Mesodermal cell (in vitro differentiated cells): ENCODE measurements around the gene RNF126.
"Not testable (repeated sequence)": the region's sequence is repeated elsewhere in the genome, so short reads cannot be mapped to it uniquely, and the experiment has no call there.

Experiments used
- H3K27ac ChIP-seq: 2 replicates; pipeline ENCODE4 v1.7.0; 2013; ENCODE audit warnings: mild to moderate bottlenecking, low read depth, low read length, moderate library complexity; ENCODE audit not compliant: severe bottlenecking
- H3K36me3 ChIP-seq: 2 replicates; pipeline ENCODE4 v1.7.1; 2013; ENCODE audit warnings: mild to moderate bottlenecking, low read length, moderate library complexity; ENCODE audit not compliant: control insufficient read depth, insufficient read depth
- H3K4me1 ChIP-seq: one replicate; pipeline ENCODE4 v1.7.1; 2013; ENCODE audit warnings: mild to moderate bottlenecking, low read length; ENCODE audit not compliant: insufficient read depth, control insufficient read depth, poor library complexity, severe bottlenecking
- H3K4me3 ChIP-seq: 2 replicates; pipeline ENCODE4 v1.7.0; 2013; ENCODE audit warnings: low read length, control low read depth, mild to moderate bottlenecking; ENCODE audit not compliant: insufficient read depth, poor library complexity, severe bottlenecking; ENCODE audit errors: extremely low read depth
- H3K9me3 ChIP-seq: 2 replicates; pipeline ENCODE4 v1.7.1; 2013; ENCODE audit warnings: mild to moderate bottlenecking, low read length, moderate library complexity; ENCODE audit not compliant: control insufficient read depth
- WGBS, 2 experiments: methylation state at CpG; one replicate each; pipeline ENCODE4 v1.1.5; 2013; ENCODE audit warnings: missing lambda C conversion rate in 2 of 2; ENCODE audit not compliant: insufficient coverage in 2 of 2; 5-methylcytosine and 5-hydroxymethylcytosine counted together

RNF126 gene

GRCh38 chr19:633786-634639 lies 29.0 kb downstream of the RNF126 start:
- H3K27ac ChIP-seq = peak overlapping the region; percentile 64
- H3K4me3 ChIP-seq = peak overlapping the region; percentile 74
- H3K4me1 ChIP-seq = peaks cover 7% of the 10 kb centered on the region
- H3K36me3 ChIP-seq = peaks cover 17% of the 10 kb centered on the region
- 33 to 34% methylated on average over 23 to 26 of the region's 32 CpGs for WGBS, 2 experiments
- no peaks in the 10 kb centered on the region for H3K9me3 ChIP-seq

DNA sequence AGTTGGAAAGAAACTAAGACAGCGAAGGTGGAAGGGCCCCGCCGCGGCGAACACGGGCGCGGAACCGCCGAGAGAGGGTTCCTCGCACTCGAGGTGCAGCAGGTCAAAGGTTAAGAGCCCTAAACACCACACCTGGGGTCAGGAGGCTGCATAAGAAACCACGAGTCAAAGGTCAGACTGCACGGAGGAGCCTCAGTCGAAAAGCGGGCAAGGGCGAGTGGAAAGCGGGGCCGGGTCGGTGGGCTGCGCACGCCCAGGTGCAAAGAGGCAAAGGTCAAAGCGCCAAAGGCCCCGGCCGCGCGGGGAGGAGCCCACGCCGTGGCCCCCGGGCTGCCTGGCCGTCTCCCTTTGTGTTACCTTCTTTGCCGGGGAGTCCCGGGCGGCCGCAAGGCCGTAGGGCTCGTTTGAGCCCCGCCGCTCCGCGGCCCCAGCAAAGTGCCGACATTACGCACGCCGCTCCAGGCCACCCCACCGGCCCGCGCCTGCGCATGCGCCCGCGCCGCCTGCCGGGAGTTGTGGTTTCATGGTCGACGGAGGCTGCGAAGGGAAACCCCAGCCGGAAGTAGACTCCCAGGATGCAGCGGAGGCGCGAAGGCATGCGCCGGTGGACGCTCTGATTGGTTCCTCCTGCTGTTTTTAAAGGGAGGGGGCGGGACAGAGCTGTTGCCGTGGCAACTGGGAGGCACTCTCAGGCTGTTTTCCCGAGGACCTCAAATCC lies 29.8 kb downstream of the RNF126 start, which contains the start of gene POLRMT:
Gene POLRMT (minus strand): TSS at position 470 of the 718 bp plus-strand sequence. CDS start 25 bp downstream, at position 445.
- Histone ChIP-seq H3K36me3 (peaks cover 25% of the 10 kb centered on the region), H3K27ac (peak within 1 kb of the TSS; percentile 64), H3K4me1 (peaks cover 7% of the 10 kb centered on the region), H3K9me3 (no peaks in the 10 kb centered on the region), H3K4me3 (peak within 1 kb of the TSS; percentile 74)
- WGBS, 2 experiments = 0 to 1% methylated on average over 41 to 66 of the region's 67 CpGs

GRCh38 chr19:632579-633067 lies 30.4 kb downstream of the RNF126 start:
- Histone ChIP-seq H3K9me3 (no peaks in the 10 kb centered on the region), H3K4me3 (peak overlapping the region; percentile 74), H3K4me1 (peaks cover 7% of the 10 kb centered on the region), H3K36me3 (peaks cover 31% of the 10 kb centered on the region), H3K27ac (peak overlapping the region; percentile 18)
- 1 to 2% methylated on average over 31 to 33 of the region's 35 CpGs for WGBS, 2 experiments

DNA sequence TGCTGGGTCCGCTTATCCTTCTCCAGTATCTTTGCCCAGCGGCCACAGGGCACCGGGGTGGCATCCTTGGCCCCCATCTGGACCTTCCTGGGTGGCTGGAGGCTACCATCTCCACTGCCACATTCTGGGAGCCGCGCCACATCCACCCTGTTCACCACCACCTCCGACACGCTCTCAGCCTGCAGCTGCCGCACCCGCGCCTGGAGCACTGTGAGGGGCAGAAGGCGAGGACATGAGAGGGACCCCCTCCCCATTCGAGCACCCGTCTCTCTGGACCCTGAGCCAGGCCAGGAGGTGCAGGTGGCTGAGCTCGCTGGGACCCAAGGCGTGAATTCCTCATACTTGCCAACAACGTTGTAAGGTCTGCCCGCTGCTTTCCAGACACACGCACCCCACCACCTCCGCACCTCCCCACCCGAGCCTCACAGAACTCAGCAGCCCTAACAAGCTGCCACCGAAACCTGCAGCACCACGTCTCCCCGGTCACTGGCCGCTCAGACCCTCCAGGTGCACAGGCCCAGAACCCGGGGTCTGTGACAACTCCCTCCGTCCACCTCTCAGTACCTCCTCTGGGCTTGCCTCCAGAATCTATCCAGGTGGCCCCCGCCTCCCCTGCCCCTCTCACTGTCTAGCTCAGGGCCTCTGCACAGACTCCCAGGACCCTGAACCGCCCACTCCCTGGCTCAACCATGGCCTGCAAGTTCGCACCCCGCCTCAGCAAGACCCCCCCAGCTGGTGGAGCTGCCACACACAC lies 32.9 kb downstream of the RNF126 start:
- Histone ChIP-seq H3K4me1 (peaks cover 7% of the 10 kb centered on the region), H3K36me3 (peaks cover 42% of the 10 kb centered on the region), H3K27ac (no peak overlapping the region), H3K4me3 (no peak overlapping the region), H3K9me3 (no peaks in the 10 kb centered on the region)
- WGBS, 2 experiments = 95 to 98% methylated on average over 26 to 27 of the region's 30 CpGs

DNA sequence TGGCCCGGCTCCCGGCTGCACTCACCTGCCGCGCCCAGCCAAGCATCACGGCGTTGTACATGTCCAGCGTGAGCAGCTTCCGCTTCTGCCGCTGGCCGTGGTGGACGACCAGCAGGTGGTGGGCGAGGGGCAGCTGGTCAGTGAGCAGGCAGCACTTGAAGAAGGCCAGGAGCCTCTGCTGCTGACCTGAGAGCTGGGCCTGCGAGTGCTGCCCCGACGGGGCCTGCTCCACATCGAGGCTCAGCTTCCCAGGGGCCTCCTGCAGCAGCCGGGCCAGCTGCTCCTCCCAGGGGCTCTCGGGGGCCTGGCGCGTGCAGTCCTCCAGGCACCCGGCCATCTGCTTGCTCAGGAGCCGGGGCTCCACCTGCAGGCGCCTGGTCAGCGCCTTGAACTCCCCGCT lies 33.5 kb downstream of the RNF126 start:
- 96 to 97% methylated on average over 20 to 21 of the region's 25 CpGs for WGBS, 2 experiments
- H3K36me3 ChIP-seq = peaks cover 48% of the 10 kb centered on the region
- H3K27ac ChIP-seq, H3K4me1 ChIP-seq, H3K9me3 ChIP-seq, H3K4me3 ChIP-seq: not testable (repeated sequence)

GRCh38 chr19:628168-628567 lies 34.8 kb downstream of the RNF126 start:
- no peaks in the 10 kb centered on the region for H3K9me3 ChIP-seq
- 81 to 82% methylated on average over 15 to 16 of the region's 19 CpGs for WGBS, 2 experiments
- H3K4me3 ChIP-seq = no peak overlapping the region
- no peak overlapping the region for H3K27ac ChIP-seq
- peaks cover 59% of the 10 kb centered on the region for H3K36me3 ChIP-seq
- H3K4me1 ChIP-seq = peaks cover 4% of the 10 kb centered on the region

- not testable (repeated sequence) for H3K9me3 ChIP-seq, H3K4me3 ChIP-seq, H3K27ac ChIP-seq, H3K4me1 ChIP-seq
- WGBS, 2 experiments = 98 to 100% methylated on average over 1 to 5 of the region's 7 CpGs
- H3K36me3 ChIP-seq = peaks cover 67% of the 10 kb centered on the region
Measured at GRCh38 chr19:626566-626965, 36.4 kb downstream of the RNF126 start.

- 89 to 100% methylated on average over 4 of the region's 5 CpGs for WGBS, 2 experiments
- peaks cover 60% of the 10 kb centered on the region for H3K36me3 ChIP-seq
- no peak overlapping the region for H3K4me3 ChIP-seq
- H3K27ac ChIP-seq = no peak overlapping the region
- H3K4me1 ChIP-seq = no peaks in the 10 kb centered on the region
- no peaks in the 10 kb centered on the region for H3K9me3 ChIP-seq
Measured at GRCh38 chr19:625257-625656, 37.8 kb downstream of the RNF126 start.

GRCh38 chr19:624433-625109 lies 38.4 kb downstream of the RNF126 start:
- no peaks in the 10 kb centered on the region for H3K4me1 ChIP-seq
- H3K36me3 ChIP-seq = peaks cover 66% of the 10 kb centered on the region
- H3K27ac ChIP-seq = no peak overlapping the region
- H3K9me3 ChIP-seq = no peaks in the 10 kb centered on the region
- H3K4me3 ChIP-seq = no peak overlapping the region
- 95 to 96% methylated on average over 16 to 22 of the region's 24 CpGs for WGBS, 2 experiments

DNA sequence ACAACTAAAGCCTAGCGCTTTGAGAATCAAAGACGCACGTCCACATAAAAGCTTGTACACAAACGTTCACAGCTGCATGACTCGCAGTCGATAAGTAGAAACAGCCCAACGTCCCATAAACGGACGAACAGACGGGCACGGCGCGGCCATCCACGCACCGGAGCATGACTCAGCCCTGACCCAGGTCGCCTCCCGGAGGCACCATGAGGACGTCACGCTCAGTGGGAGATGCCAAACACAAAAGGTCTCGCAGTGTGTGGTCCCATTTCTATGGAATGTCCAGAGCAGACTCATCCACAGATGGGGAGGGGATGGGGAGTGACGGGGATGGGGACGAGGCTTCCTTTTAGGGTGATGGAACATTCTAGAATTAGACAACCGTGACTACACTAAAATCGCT lies 39.0 kb downstream of the RNF126 start:
- no peak overlapping the region for H3K27ac ChIP-seq
- no peaks in the 10 kb centered on the region for H3K4me1 ChIP-seq
- WGBS, 2 experiments = 90 to 91% methylated on average over 22 to 24 of the region's 24 CpGs
- H3K36me3 ChIP-seq = peaks cover 66% of the 10 kb centered on the region
- no peak overlapping the region for H3K4me3 ChIP-seq
- H3K9me3 ChIP-seq = no peaks in the 10 kb centered on the region
